NCI-H446 treated with DMSO at 0.1 percent for 48 hours (cell line): ENCODE results near the gene TXNDC9.
"Not testable (repeated sequence)": the region's sequence is repeated elsewhere in the genome, so short reads cannot be mapped to it uniquely, and the experiment has no call there.

Experiments
- DNase-seq: peaks from one replicate; lab custom pipeline; 2025; lab: John Stamatoyannopoulos, UW

Gene TXNDC9

GRCh38 chr2:99325384-99325783 lies 10.7 kb downstream of the TXNDC9 start:
- no peak for DNase-seq

- not testable (repeated sequence) for DNase-seq
These were observed 18.3 kb downstream of the TXNDC9 start for GRCh38 chr2:99317873-99318200.

- no peak for DNase-seq
These were observed 18.8 kb downstream of the TXNDC9 start for GRCh38 chr2:99317161-99317872.

- not testable (repeated sequence) for DNase-seq
These were observed 35.0 kb downstream of the TXNDC9 start, which contains the start of gene LYG1 for GRCh38 chr2:99301097-99301496. Gene LYG1, minus strand, starts transcription at chr2:99301197. Its CDS starts 5,527 bp downstream, at chr2:99295670.

GRCh38 chr2:99299580-99299979 lies 36.6 kb downstream of the TXNDC9 start:
- DNase-seq, result no peak

GRCh38 chr2:99297994-99298393 lies 38.1 kb downstream of the TXNDC9 start:
- DNase-seq, result no peak

- DNase-seq, result no peak
These were observed 50.6 kb downstream of the TXNDC9 start for GRCh38 chr2:99285526-99285925.

GRCh38 chr2:99279969-99280695 lies 56.0 kb downstream of the TXNDC9 start:
- no peak for DNase-seq

GRCh38 chr2:99278793-99279291 lies 57.3 kb downstream of the TXNDC9 start:
- DNase-seq, result no peak

- not testable (repeated sequence) for DNase-seq
These were observed 57.9 kb downstream of the TXNDC9 start for GRCh38 chr2:99278195-99278765.

- DNase-seq, result no peak
These were observed 60.3 kb downstream of the TXNDC9 start for GRCh38 chr2:99275882-99276281.
